Astrocyte of the hippocampus (primary cell): Measurements from ENCODE around the gene GALNT2.

Experiments used
- DNase-seq: peaks from one replicate; pipeline ENCODE4 v3.0.0; 2011; ENCODE audit warnings: low read depth, low spot score

GALNT2 gene

DNA sequence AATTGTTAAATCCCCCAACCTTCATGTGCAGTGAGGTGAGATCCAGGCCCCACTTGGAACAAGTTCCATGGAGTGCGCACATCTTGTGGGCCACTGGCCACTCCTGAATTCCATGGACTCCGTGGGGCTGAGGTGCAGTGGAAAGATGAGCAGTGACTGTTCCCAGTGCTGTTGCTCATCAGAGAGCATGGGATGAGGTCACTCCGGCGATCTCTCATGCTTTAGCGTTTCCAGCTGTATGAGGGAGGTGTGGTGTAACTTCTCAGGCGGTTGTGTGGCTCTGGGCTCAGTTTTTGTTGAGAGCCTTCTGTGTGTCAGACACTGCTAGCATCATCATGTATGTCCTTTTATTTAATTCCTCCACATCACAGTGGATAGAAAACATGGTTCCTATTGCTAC, 96.2 kb downstream of the GALNT2 start:
- peak; percentile 45 for DNase-seq

DNA sequence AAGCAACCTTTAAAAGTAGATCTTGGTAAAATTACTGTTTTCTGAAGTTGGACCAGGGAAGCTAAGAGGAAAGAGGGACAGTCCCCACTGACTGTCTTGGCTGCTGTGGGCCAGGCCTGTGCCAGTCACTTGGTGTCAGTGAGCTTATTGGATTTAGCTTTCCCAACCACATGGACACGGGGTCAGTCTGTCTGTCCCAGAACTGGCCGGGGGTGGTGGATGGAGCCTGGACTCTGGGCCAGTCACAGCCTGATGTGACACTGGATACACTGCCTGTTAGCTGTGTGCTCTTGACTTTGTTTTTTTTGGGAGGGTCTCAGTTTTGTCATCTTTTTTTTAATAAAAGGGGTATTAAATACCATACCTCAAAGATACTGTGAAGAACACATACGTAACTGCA, 96.7 kb downstream of the GALNT2 start:
- DNase-seq, result no peak

DNA sequence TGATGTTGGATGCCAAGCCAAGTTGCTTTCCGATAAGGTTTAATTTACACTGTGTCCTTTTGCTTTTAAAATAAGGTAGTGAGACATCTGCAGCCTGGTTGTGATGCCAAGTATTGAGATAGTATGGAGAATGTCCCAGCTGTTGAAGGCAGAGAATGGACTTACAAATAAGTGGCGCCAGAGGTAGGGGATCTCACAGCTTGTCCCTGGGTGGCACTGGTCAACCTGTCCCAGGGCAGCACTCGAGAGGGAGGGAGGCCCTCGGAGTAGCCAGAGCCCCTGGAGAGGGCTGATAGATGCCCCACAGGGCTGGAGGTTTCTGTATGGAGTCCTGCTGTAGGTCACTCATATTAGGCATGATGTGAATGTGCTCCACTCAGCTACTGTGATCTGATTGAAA, 98.5 kb downstream of the GALNT2 start:
- DNase-seq, result no peak

DNA sequence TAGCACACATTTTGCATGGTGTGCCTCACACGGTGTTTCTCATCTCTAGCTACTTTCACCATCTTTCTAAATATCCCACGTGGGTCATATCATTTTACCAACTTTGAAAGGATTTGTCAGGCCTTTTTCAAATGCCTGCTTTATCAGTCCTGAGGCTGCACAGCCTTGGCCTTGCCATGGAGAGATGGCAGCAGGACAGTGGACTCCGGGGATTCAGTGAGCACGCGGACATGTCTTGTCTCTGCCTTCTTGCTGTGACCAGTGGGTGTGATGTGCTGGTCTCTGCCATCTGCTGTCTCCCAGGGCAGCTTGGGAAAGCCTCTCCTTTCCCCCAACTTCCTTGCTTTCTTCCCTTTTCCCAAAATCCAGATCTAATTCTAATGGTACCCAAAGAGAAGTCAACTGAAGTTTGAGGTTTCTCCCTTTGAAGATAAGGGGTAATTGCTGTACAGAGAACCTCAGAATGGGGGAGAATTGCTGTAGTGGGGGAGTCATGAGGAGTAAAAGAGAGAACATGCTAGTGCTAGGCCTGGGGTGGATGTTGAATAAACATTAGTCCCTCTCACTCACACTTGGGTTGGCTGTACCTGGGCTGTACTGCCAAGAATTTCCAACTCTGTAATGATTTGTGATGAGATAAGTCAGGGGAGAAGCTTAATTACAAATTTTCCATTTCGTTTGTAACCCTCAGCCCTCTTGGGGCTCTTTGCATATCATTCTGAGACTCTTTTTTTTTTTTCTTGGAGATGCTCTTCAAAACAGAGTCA, 99.5 kb downstream of the GALNT2 start:
- DNase-seq, result no peak

DNA sequence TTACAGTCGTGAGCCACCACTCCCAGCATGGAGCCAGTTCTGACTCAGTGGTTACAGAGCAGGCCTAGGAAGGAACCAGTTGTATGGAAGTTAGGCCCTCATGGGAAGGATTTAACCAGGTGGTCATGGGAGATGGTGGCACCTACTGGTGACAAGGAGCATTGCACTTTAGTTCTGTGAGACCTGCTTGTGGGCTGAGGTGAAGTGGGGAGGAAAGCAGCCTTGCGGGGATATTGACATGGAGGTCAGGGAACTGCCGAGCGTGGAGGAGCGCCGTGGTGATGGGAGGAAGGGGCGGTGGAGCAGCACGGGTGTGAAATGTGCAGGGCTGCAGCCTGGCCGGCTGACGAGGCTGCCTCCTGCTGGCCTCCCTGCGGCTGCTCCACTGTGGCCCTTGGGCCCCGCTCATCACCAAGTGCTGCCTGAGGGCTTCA, 100.4 kb downstream of the GALNT2 start:
- peak; percentile 49 for DNase-seq

DNA sequence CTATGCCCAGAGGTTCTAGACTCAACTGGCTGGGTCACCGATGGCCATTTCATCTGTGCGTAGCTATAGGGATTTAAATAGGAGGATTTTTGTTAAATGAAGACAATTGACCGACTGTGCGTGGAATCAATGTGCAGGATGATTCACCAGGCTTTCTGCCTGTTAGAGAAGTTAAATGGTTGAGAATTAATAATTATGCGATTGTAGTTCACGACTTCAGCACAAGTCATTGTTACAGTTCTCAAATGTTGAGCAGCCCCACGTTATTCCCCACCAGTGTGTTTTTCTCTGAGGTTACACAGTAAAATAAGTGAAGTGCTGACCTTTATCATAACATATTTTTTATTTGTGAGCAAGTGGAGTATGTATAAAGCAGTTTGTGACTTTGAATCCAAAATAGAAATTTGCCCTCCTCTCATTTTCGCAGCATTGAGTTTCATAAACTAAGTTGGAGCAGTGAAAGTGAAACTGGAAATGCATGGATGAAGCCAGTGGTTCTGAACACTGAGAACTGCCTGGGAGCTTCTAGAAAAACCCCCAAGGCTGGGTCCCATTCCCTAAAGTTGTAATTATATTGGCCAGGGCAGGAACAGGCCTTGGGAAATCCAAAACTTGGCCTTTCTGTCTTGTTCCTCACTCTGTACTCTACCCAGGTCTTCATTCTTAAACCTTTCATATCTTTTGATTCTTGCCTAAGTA, 102.6 kb downstream of the GALNT2 start:
- DNase-seq, result no peak

DNA sequence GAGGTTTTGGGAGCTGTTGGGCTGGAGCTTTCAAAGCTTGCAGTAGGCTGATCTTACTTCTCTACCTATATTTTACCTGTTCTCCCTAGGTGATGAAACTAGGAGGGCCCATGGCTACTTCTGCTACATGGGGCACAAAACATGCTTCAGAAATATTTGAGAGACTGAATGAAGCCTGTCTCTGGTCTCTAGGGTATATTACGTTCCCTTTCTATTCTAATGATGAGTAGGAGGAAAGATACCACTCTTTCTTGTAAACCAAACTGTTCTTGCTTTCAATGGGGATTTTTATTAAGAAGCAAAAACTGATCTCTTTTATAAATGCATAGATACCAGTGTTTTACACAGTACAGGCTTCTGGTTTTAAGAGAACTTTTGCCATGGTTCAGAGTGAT, 103.1 kb downstream of the GALNT2 start:
- DNase-seq, result no peak

DNA sequence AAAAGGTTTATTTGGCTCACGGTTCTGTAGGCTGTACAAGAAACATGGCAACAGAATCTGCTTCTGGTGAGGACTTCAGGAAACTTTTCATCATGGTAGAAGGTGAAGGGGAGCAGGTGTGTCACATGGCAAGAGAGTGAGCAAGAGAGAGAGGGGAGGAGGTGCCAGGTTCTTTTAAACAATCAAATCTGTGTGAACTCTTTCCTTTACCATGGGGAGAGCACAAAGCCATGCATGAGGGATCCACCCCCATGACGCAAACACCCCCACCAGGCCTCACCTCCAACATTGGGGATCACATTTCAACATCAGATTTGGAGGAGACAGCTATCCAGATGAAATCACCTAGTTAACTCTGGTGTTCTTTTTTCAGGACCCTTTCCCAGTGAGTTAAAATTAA, 103.6 kb downstream of the GALNT2 start:
- no peak for DNase-seq

DNA sequence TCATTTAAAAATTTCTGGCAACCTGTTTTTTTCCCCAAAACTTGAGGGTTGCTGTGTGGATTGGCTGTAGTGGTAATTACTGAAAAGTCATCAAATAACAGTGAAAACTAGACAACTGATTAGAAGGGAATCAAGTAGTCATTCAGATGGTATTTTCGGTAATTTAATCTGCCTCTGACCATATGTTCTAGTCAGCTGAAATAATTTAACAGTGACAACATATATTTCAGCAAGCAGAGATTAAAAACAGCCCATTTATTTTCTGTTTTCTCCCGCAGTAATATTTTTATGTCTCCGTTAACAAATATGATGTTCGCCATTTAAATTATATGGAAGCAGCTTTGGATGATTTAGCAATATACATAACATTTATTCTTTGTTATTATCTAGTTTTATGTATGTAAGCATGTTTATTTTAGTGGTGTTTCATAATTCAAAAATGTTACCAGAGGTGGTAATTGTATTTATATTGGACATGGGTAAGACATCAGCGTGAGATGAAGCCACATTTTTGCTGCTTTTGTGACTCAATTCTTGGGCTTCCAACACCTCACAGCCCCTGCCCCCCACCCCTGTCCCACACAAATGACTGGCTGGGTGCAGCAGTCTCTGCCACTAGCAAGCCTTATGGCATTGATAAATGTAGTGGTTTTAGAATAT, 104.4 kb downstream of the GALNT2 start:
- peak; percentile 75 for DNase-seq

DNA sequence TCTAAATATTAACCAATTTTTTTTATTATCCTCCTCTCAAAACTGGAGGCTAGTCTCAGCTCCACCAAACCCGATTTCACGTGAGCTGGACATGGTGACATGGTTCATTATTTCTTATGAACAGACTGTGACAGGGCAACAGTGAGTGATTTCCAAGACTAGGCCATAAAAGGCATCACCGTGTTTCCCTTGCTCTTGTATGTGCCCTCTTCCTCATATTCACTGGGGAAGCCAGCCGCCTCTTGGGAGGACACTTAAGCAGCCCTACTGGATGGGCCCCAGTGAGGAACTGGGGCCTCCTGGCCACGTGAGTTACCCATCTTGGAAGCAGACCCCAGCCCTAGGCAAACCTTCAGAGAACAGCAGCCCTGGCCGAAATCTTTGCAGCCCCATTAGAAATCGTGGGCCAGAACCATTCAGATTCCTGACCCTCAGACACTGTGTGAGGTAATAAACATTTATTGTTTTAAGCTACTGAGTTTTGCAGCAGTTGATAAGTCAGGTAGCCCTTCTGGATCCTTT, 105.0 kb downstream of the GALNT2 start:
- no peak for DNase-seq

DNA sequence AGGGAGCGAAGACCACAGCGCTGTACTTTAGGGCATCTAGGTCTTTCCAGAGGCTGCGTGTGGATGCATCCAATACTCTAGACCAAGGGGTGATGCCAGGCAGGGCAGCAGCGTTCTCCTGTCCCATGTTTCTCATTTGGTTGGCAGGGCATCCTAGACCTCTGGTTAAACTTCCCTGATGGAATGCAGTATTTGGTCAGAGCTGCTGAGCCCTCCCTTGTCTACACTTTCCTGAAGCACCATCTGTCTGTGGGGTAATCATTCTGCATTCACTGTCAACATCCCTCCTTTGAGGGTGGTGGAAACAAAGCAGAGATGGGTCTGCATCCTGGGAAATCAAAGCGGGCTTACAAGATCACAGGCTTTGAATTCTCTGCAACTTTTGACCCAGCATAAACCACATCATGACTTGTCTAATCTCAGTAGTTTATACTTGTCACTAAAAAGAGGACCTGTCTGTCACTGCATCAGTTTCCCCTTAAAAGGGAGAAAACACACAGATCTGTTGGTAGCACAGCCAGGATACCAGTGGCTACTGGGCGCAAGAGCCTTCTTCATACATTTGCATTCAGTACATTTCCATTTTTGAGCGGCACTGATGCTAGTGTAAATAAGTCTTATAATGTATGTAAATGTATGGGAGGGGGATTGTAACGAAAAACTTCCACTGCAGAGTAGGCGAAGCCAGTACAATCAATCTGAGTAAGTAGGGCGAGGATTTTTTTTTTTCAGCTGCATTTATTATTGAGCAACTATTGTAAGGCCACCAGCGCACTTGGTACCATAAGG, 106.3 kb downstream of the GALNT2 start:
- no peak for DNase-seq

DNA sequence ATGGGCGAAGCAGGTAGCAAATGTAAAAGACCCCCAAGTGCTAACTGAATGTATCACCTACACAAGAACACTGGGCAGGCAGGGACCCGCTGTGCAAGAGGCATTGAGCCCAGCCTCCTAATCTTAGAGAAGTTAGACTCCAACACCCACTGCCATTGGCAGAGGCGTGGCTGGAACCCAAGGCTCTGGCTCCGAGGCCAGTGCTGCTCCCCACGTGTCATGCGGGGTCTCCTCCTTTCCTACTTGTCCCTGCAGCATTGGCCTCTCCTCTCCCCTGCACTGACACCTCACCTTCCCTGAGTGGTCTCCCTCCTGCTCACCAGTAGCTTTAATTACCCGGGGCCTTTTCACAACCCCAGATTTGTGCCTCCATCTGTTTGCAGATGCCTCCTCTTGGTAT, 107.0 kb downstream of the GALNT2 start:
- no peak for DNase-seq

DNA sequence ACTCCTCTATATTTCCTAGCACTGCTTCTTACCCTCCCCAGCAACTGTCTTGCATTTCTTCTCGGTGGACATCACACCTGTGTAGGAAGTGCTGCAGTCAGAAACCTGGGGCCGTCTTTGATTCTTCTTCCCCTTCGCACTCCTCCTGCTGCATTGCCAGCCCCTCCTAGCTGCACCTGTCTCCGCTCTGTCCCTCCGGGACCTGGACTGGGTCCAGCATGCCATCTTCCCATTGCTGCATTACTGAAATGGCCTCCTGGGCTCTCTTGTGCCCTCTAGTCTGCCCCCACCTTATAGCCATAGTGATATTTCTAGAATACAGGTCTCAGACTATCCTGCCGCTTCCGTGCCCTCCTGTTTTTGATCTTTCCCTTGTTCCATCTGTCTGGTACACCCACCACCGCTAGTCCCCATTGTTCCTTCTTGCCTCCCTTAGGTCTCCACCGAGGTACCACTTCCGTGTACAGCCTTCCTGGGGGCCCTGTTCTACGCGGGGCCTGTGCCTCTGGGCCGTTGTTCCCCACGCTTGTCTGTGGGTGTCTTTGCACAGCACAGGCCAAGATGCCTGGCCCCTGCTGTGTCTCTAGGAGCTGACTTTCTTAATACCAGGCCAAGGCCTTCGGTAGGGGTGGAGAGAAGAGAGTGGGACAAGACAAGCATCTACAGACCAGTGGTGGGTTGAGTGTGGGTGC, 107.6 kb downstream of the GALNT2 start:
- no peak for DNase-seq

DNA sequence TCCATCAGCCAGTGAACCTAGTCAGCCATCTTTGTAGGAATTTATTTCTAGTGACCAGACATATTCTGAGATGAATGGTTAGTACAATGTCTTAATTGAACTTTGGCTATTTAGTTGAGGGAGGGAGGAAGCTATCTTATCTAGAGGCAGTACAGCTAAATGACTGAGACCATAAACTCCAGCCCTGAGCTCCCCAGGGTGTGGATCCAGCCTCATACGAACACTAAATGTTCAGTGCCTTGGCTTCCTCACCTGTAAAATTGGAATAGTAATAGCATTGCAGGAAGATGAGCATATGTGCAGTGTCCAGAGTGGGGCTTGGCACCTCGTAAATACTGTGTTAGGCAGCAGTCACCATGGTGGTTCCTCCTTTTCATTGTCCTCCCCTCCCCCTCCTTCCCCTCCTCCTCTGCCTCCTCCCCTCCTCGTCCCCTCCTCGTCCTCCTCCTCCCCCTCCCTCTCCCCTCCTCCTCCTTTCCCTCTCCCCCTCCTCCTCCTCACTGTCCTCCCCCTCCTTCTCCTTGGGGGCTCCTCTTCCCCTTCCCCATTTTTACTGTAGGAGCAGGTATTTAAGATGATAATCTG, 108.2 kb downstream of the GALNT2 start:
- DNase-seq, result no peak

DNA sequence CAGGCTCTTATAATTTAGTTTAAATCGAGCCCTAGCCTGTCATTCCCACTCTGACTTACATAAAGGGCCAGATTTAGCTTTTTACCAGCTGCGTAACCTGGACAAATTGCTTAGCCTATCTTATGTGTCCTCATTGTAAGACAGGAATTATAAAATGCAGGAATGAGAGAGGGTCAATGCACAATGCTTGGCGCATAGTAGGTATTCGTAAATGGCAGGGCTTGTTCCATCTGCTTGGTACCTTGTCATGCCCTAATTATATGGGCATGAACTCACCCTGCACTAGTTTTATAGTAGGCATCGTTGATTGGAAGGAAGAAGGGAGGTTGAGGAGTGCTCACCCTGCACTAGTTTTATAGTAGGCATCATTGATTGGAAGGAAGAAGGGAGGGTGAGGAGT, 108.8 kb downstream of the GALNT2 start:
- DNase-seq, result no peak

DNA sequence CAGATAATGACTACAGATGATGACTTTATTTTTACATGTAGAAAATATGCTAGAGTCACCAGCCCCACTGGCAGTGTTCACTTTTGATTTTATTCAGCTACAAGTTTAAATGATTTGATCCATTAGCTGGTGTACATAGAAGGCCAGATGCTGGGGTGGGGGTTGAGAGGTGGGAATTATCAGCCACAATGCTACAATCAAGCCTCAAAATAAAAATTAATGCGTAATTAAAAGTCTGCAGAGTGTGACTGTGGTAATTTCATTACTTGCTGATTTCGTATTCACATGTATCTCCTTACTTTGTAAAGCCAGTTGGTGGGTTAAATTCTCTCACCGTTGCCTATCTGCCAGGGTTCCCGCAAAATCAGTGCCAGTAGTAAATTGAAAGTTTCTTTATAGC, 109.3 kb downstream of the GALNT2 start:
- DNase-seq, result no peak

DNA sequence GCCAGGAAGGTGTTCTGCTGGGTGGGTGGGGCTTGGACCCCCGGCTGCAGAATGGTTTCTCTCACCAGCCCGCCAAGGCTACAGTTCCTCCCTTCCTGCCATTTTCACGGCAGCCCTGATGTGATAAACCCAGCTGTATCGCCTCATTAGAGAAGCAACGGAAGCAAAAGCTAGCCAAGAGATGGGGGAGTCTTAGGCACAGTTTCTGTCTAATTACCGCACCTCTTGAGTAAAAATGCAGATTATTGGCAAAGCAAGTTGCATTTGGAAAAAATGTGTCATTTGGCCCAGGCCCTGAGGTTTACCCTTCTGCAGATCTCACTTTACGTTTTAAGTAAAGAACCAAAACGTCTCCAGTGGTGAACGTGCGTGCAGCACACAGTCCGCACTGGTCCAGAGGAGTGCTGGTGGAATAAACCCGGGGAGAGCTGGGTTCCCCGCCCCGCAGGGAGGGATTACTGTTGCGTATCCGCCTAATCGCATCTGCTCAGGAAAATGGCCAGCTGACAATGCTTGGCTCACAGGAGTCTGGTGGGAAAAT, 109.9 kb downstream of the GALNT2 start:
- peak; percentile 48 for DNase-seq

DNA sequence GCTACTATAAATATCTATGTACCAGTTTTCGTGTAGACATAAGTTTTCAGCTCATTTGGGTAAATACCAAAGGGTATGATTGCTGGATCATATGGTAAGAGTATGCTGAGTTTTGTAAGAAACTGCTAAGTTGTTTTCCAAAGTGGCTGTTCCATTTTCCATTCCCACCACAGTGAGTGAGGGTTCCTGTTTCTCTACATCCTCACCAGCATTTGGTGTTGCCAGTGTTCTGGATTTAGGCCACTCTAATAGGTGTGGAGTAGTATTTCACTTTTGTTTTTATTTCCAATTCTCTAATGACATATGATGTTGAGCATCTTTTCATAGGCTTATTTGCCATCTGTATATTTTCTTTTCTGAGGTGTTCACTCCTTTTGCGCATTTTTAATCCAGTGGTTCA, 112.2 kb downstream of the GALNT2 start:
- no peak for DNase-seq

DNA sequence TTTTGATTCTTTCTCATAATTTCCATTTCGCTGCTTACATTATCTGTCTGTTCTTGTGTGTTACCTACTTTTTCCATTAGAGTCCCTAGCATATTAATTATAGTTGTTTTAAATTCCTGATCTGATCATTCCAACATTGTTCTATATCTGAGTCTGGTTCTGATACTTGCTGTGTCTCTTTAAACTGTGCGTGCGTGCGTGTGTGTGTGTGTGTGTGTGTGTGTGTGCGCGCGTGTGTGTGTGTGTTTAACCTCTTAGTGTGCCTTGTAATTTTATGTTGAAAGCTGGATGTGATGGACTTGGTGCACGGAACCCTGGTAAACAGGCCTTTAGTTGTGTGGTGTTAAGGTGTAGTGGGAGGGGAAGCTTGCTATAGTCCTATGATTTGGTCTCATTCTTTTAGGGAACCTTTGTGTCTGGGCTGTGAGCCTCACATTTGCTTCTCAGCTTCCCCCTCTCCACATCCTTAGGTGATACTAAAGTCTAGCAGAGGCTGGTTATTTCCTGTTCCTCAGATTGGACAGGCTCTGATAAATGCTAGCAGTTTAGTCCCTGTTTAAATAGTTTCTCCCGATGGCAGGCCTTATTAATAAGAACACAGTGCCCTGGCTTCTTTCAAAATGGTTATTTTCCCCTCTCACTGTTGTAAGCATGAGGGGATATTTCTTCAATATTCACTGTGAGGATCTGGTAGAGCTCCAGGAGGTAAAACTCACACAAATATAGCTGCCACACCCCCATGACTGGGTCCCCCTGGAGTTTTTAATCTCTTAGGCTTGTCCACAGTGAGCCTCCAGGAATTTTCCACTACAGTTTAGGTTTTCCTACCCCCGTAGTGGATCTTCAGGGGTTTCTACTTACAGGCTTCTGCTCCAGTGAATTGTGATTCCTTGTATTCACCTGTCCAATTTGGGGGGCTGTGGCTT, 118.3 kb downstream of the GALNT2 start:
- peak; percentile 14 for DNase-seq
